IgD-negative memory B cell (primary cell): Measurements from ENCODE around the gene FAM180A. TPM values are rescaled to one million over a fixed set of nuclear protein-coding genes. Genes with fewer than 3 reads are reported as not detected.
"Not testable (repeated sequence)": the region's sequence is repeated elsewhere in the genome, so short reads cannot be mapped to it uniquely, and the experiment has no call there.

Experiments used
- H3K27ac Mint-ChIP-seq, 3 donors: one replicate each; pipeline ENCODE4 v1.8.0; 2020 to 2022; ENCODE audit warnings: mild to moderate bottlenecking in 3 of 3, mixed read lengths in 3 of 3, moderate library complexity in 1 of 3
- H3K27me3 Mint-ChIP-seq: one replicate; pipeline ENCODE4 v1.8.0; 2021; ENCODE audit warnings: mixed read lengths
- H3K36me3 Mint-ChIP-seq: one replicate; pipeline ENCODE4 v1.8.0; 2020; ENCODE audit warnings: mild to moderate bottlenecking, mixed read lengths
- H3K4me1 Mint-ChIP-seq, 3 donors: one replicate each; pipeline ENCODE4 v1.8.0; 2020 to 2022; ENCODE audit warnings: mixed read lengths in 3 of 3, mild to moderate bottlenecking in 1 of 3
- H3K4me3 Mint-ChIP-seq, 4 donors: one replicate each; pipeline ENCODE4 v1.8.0; 2020 to 2022; ENCODE audit warnings: mild to moderate bottlenecking in 4 of 4, mixed read lengths in 4 of 4, moderate library complexity in 3 of 4
- H3K9me3 Mint-ChIP-seq, 3 donors: one replicate each; pipeline ENCODE4 v1.8.0; 2020 to 2021; ENCODE audit warnings: mixed read lengths in 3 of 3, mild to moderate bottlenecking in 1 of 3
- polyA plus RNA-seq: library from polyadenylated mRNA; unstranded; fragments of 300-500 nt; fragmentation: Illumina TruSeq; gene quantifications from one replicate; pipeline ENCODE4 v1.2.3, GENCODE V29; 2021

Gene FAM180A
- polyA plus RNA-seq, 1 donor from 2014 or later = not detected

GRCh38 chr7:135704698-135705097 is 43.9 kb downstream of the FAM180A start:
- Mint-ChIP-seq H3K27me3 (no peaks in the 10 kb centered on the region), H3K4me1 (no peaks in the 10 kb centered on the region), H3K9me3 (no peaks in the 10 kb centered on the region), H3K36me3 (peaks cover 2% of the 10 kb centered on the region), H3K27ac (no peak overlapping the region), H3K4me3 (no peak overlapping the region)

- Mint-ChIP-seq H3K27ac (no peak overlapping the region), H3K4me1 (no peaks in the 10 kb centered on the region), H3K27me3 (no peaks in the 10 kb centered on the region), H3K36me3 (peaks cover 2% of the 10 kb centered on the region), H3K4me3 (no peak overlapping the region), H3K9me3 (no peaks in the 10 kb centered on the region)
Observed at GRCh38 chr7:135704074-135704473, 44.5 kb downstream of the FAM180A start.

- peaks cover 8% of the 10 kb centered on the region for H3K36me3 Mint-ChIP-seq
- peaks cover 0 to 2% (median 0%) of the 10 kb centered on the region in 3 donors for H3K9me3 Mint-ChIP-seq
- peak overlapping the region in 1 of 4 donors; percentile 23 for H3K4me3 Mint-ChIP-seq
- H3K27me3 Mint-ChIP-seq = no peaks in the 10 kb centered on the region
- no peak overlapping the region for H3K27ac Mint-ChIP-seq
- H3K4me1 Mint-ChIP-seq = no peaks in the 10 kb centered on the region
Observed at GRCh38 chr7:135697276-135698049, 51.1 kb downstream of the FAM180A start.

GRCh38 chr7:135693558-135693957 is 55.1 kb downstream of the FAM180A start:
- Mint-ChIP-seq H3K4me1 (no peaks in the 10 kb centered on the region), H3K27me3 (no peaks in the 10 kb centered on the region), H3K9me3 (peaks cover 0 to 2% (median 0%) of the 10 kb centered on the region in 3 donors), H3K36me3 (peaks cover 13% of the 10 kb centered on the region), H3K4me3 (no peak overlapping the region), H3K27ac (no peak overlapping the region)

- H3K36me3 Mint-ChIP-seq = peaks cover 13% of the 10 kb centered on the region
- H3K9me3 Mint-ChIP-seq, H3K4me3 Mint-ChIP-seq: not testable (repeated sequence)
Observed at GRCh38 chr7:135692606-135693005, 56.0 kb downstream of the FAM180A start.

GRCh38 chr7:135692055-135692454 is 56.6 kb downstream of the FAM180A start:
- H3K27me3 Mint-ChIP-seq = no peaks in the 10 kb centered on the region
- H3K4me1 Mint-ChIP-seq = no peaks in the 10 kb centered on the region
- H3K27ac Mint-ChIP-seq = no peak overlapping the region
- H3K4me3 Mint-ChIP-seq = no peak overlapping the region
- H3K36me3 Mint-ChIP-seq = peaks cover 18% of the 10 kb centered on the region
- peaks cover 0 to 2% (median 0%) of the 10 kb centered on the region in 3 donors for H3K9me3 Mint-ChIP-seq

More at GRCh38 chr7:135692606-135693005, 56.0 kb downstream of the FAM180A start:
- not testable (repeated sequence) for H3K27ac Mint-ChIP-seq, H3K27me3 Mint-ChIP-seq, H3K4me1 Mint-ChIP-seq

GRCh38 chr7:135690566-135690965 is 58.0 kb downstream of the FAM180A start:
- H3K4me3 Mint-ChIP-seq = no peak overlapping the region
- no peaks in the 10 kb centered on the region for H3K4me1 Mint-ChIP-seq
- H3K9me3 Mint-ChIP-seq = no peaks in the 10 kb centered on the region
- no peak overlapping the region for H3K27ac Mint-ChIP-seq
- no peaks in the 10 kb centered on the region for H3K27me3 Mint-ChIP-seq
- peaks cover 19% of the 10 kb centered on the region for H3K36me3 Mint-ChIP-seq

- H3K9me3 Mint-ChIP-seq = no peaks in the 10 kb centered on the region
- no peaks in the 10 kb centered on the region for H3K4me1 Mint-ChIP-seq
- H3K4me3 Mint-ChIP-seq = no peak overlapping the region
- H3K27ac Mint-ChIP-seq = peak overlapping the region in 1 of 3 donors; percentile 35
- H3K36me3 Mint-ChIP-seq = peaks cover 17% of the 10 kb centered on the region
- no peaks in the 10 kb centered on the region for H3K27me3 Mint-ChIP-seq
Observed at GRCh38 chr7:135687466-135687865, 61.1 kb downstream of the FAM180A start.

GRCh38 chr7:135685306-135686084 is 63.1 kb downstream of the FAM180A start:
- Mint-ChIP-seq H3K9me3 (no peaks in the 10 kb centered on the region), H3K4me1 (no peaks in the 10 kb centered on the region), H3K36me3 (peaks cover 12% of the 10 kb centered on the region), H3K27ac (no peak overlapping the region), H3K4me3 (no peak overlapping the region), H3K27me3 (no peaks in the 10 kb centered on the region)

GRCh38 chr7:135684699-135685098 is 63.9 kb downstream of the FAM180A start:
- Mint-ChIP-seq H3K36me3 (peaks cover 10% of the 10 kb centered on the region), H3K4me1 (no peaks in the 10 kb centered on the region), H3K27ac (no peak overlapping the region), H3K27me3 (no peaks in the 10 kb centered on the region), H3K4me3 (no peak overlapping the region), H3K9me3 (no peaks in the 10 kb centered on the region)

GRCh38 chr7:135684136-135684535 is 64.5 kb downstream of the FAM180A start:
- no peaks in the 10 kb centered on the region for H3K27me3 Mint-ChIP-seq
- H3K27ac Mint-ChIP-seq = no peak overlapping the region
- H3K4me1 Mint-ChIP-seq = no peaks in the 10 kb centered on the region
- H3K4me3 Mint-ChIP-seq = no peak overlapping the region
- H3K36me3 Mint-ChIP-seq = peaks cover 10% of the 10 kb centered on the region
- H3K9me3 Mint-ChIP-seq = no peaks in the 10 kb centered on the region

- H3K9me3 Mint-ChIP-seq = no peaks in the 10 kb centered on the region
- H3K36me3 Mint-ChIP-seq = peaks cover 10% of the 10 kb centered on the region
- no peak overlapping the region for H3K27ac Mint-ChIP-seq
- H3K4me3 Mint-ChIP-seq = no peak overlapping the region
- no peaks in the 10 kb centered on the region for H3K4me1 Mint-ChIP-seq
- H3K27me3 Mint-ChIP-seq = no peaks in the 10 kb centered on the region
Observed at GRCh38 chr7:135683609-135684008, 65.0 kb downstream of the FAM180A start.

- H3K27me3 Mint-ChIP-seq = no peaks in the 10 kb centered on the region
- H3K9me3 Mint-ChIP-seq = no peaks in the 10 kb centered on the region
- no peak overlapping the region for H3K27ac Mint-ChIP-seq
Observed at GRCh38 chr7:135682191-135682590, 66.4 kb downstream of the FAM180A start.

GRCh38 chr7:135681762-135682161 is 66.9 kb downstream of the FAM180A start:
- H3K4me1 Mint-ChIP-seq = no peaks in the 10 kb centered on the region
- H3K27ac Mint-ChIP-seq = no peak overlapping the region

More at GRCh38 chr7:135682191-135682590, 66.4 kb downstream of the FAM180A start:
- Mint-ChIP-seq H3K4me3 (no peak overlapping the region), H3K36me3 (peaks cover 9% of the 10 kb centered on the region), H3K4me1 (no peaks in the 10 kb centered on the region)

More at GRCh38 chr7:135681762-135682161, 66.9 kb downstream of the FAM180A start:
- H3K9me3 Mint-ChIP-seq = no peaks in the 10 kb centered on the region
- peaks cover 8% of the 10 kb centered on the region for H3K36me3 Mint-ChIP-seq
- no peaks in the 10 kb centered on the region for H3K27me3 Mint-ChIP-seq
- no peak overlapping the region for H3K4me3 Mint-ChIP-seq
